H1 (cell line): ENCODE results near the gene DERL2. TPM values are rescaled to one million over a fixed set of nuclear protein-coding genes. Genes with fewer than 3 reads are reported as not detected.

ENCODE experiments used
- CTCF ChIA-PET: fragments of 300-600 bp; sonication (Branson Sonifier 250); formaldehyde crosslinking; loops from one replicate; lab custom pipeline; 2021; ENCODE audit not compliant: partially characterized antibody; lab: Charles Lee
- POLR2A ChIA-PET: fragments of 300-600 bp; sonication (Branson Sonifier 250); formaldehyde crosslinking; loops from one replicate; lab custom pipeline; 2021; ENCODE audit warnings: inconsistent platforms; ENCODE audit not compliant: partially characterized antibody; lab: Charles Lee
- DNase-seq, 2 experiments: peaks; one replicate each; pipeline versions ENCODE4 v3.0.0 to v3.0.0-alpha.2; 2010 to 2022; ENCODE audit warnings: low spot score in 2 of 2, low read depth in 1 of 2, mixed read lengths in 1 of 2
- FAIRE-seq: peaks from 2 replicates; lab custom pipeline; 2011; peaks lifted over from hg19 to GRCh38; lab: Jason Lieb, UNC
- H2AFZ ChIP-seq: 2 replicates; pipeline ENCODE4 v1.8.1; 2012; ENCODE audit warnings: low read length, inconsistent platforms
- H2AK5ac ChIP-seq: 2 replicates; pipeline ENCODE4 v1.6.1; 2013; ENCODE audit warnings: low read depth, low read length
- H2BK120ac ChIP-seq: replicated peaks from 2 replicates; pipeline ENCODE3; 2013; ENCODE audit warnings: low read depth, low read length, inconsistent platforms
- H2BK12ac ChIP-seq: 2 replicates; pipeline ENCODE4 v1.6.1; 2013; ENCODE audit warnings: low read depth, low read length
- H2BK15ac ChIP-seq: 2 replicates; pipeline ENCODE4 v1.6.1; 2013; ENCODE audit warnings: low read length
- H2BK20ac ChIP-seq: 2 replicates; pipeline ENCODE4 v1.6.1; 2013; ENCODE audit warnings: low read length
- H2BK5ac ChIP-seq: 2 replicates; pipeline ENCODE4 v1.6.1; 2013; ENCODE audit warnings: low read depth, low read length
- H3K14ac ChIP-seq: 2 replicates; pipeline ENCODE4 v1.6.1; 2013; ENCODE audit warnings: inconsistent platforms; ENCODE audit not compliant: insufficient read length
- H3K18ac ChIP-seq: 2 replicates; pipeline ENCODE4 v1.6.1; 2013; ENCODE audit warnings: low read length; ENCODE audit errors: extremely low read depth
- H3K23ac ChIP-seq: 2 replicates; pipeline ENCODE4 v1.6.1; 2013; ENCODE audit warnings: inconsistent platforms; ENCODE audit not compliant: insufficient read length
- H3K23me2 ChIP-seq: 2 replicates; pipeline ENCODE4 v1.6.1; 2013; ENCODE audit warnings: low read depth, low read length
- H3K27ac ChIP-seq: 2 replicates; pipeline ENCODE4 v1.6.1; 2011; ENCODE audit warnings: low read depth, low read length, inconsistent platforms
- H3K27me3 ChIP-seq, 4 experiments: replicated peaks in 1 of 4; 1 replicate in 1 of 4; 2 replicates in 3 of 4; pipeline versions ENCODE4 v1.6.1 to v1.8.1; 2011 to 2013; ENCODE audit warnings: low read length in 3 of 4, mild to moderate bottlenecking in 3 of 4, inconsistent platforms in 2 of 4, mixed read lengths in 2 of 4, moderate library complexity in 1 of 4; ENCODE audit not compliant: control insufficient read depth in 3 of 4, insufficient read depth in 3 of 4; ENCODE audit errors: extremely low read depth in 1 of 4
- H3K36me3 ChIP-seq, 4 experiments: 2 replicates each; pipeline versions ENCODE4 v1.6.1 to v1.8.1; 2011 to 2013; ENCODE audit warnings: mild to moderate bottlenecking in 4 of 4, low read length in 3 of 4, moderate library complexity in 2 of 4, control low read depth in 1 of 4, inconsistent platforms in 1 of 4; ENCODE audit not compliant: insufficient read depth in 4 of 4, control insufficient read depth in 2 of 4
- H3K4ac ChIP-seq: replicated peaks from 2 replicates; pipeline ENCODE3; 2013; ENCODE audit warnings: low read length, low read depth, mixed read lengths, inconsistent platforms; ENCODE audit not compliant: insufficient read length
- H3K4me1 ChIP-seq, 4 experiments: replicated peaks in 1 of 4; 1 replicate in 1 of 4; 2 replicates in 3 of 4; pipeline versions ENCODE4 v1.6.1 to v1.8.1; 2011 to 2013; ENCODE audit warnings: low read length in 3 of 4, inconsistent platforms in 2 of 4, mixed read lengths in 1 of 4; ENCODE audit not compliant: insufficient read depth in 4 of 4, control insufficient read depth in 3 of 4
- H3K4me2 ChIP-seq, 2 experiments: 2 replicates each; pipeline versions ENCODE4 v1.6.1 to v1.8.1; 2011 to 2013; ENCODE audit warnings: low read depth in 2 of 2, low read length in 2 of 2, control low read depth in 1 of 2, inconsistent platforms in 1 of 2, mild to moderate bottlenecking in 1 of 2; ENCODE audit not compliant: insufficient read depth in 1 of 2
- H3K4me3 ChIP-seq, 4 experiments: fragments of 200-600, 300-600 bp in 1 of 4; sonication (generic), shearing (Covaris generic), sonication (Bioruptor Twin) in 1 of 4; 2 replicates each; pipeline versions ENCODE4 v1.5.1 to v1.8.1; 2011 to 2016; ENCODE audit warnings: low read length in 4 of 4, low read depth in 3 of 4, control low read depth in 2 of 4, inconsistent platforms in 2 of 4, mild to moderate bottlenecking in 2 of 4, mixed read lengths in 1 of 4, moderate library complexity in 1 of 4; ENCODE audit not compliant: insufficient read depth in 2 of 4; ENCODE audit errors: extremely low read depth in 1 of 4
- H3K56ac ChIP-seq: replicated peaks from 2 replicates; pipeline ENCODE3; 2013; ENCODE audit warnings: low read depth, mild to moderate bottlenecking, mixed read lengths, low read length, inconsistent platforms; ENCODE audit not compliant: insufficient read length
- H3K79me1 ChIP-seq: 2 replicates; pipeline ENCODE4 v1.6.1; 2013; ENCODE audit warnings: low read depth, low read length, control low read depth
- H3K79me2 ChIP-seq, 2 experiments: 2 replicates each; pipeline versions ENCODE4 v1.6.1 to v1.8.1; 2012 to 2013; ENCODE audit warnings: low read length in 2 of 2, mild to moderate bottlenecking in 2 of 2, inconsistent platforms in 1 of 2; ENCODE audit not compliant: insufficient read depth in 2 of 2, control insufficient read depth in 1 of 2
- H3K9ac ChIP-seq, 4 experiments: replicated peaks in 1 of 4; 1 replicate in 1 of 4; 2 replicates in 3 of 4; pipeline versions ENCODE4 v1.6.1 to v1.8.1; 2011 to 2013; ENCODE audit warnings: low read depth in 3 of 4, low read length in 3 of 4, control low read depth in 2 of 4, mild to moderate bottlenecking in 2 of 4, moderate library complexity in 2 of 4, inconsistent platforms in 1 of 4; ENCODE audit errors: extremely low read depth in 1 of 4
- H3K9me3 ChIP-seq, 2 experiments: 2 replicates each; pipeline versions ENCODE4 v1.6.1 to v1.8.1; 2012 to 2013; ENCODE audit warnings: mild to moderate bottlenecking in 2 of 2, moderate library complexity in 2 of 2, control low read depth in 1 of 2, inconsistent platforms in 1 of 2, low read depth in 1 of 2, low read length in 1 of 2, mixed read lengths in 1 of 2; ENCODE audit not compliant: insufficient read depth in 2 of 2
- H4K20me1 ChIP-seq, 2 experiments: replicated peaks in 1 of 2; 2 replicates each; pipeline versions ENCODE3 to v1.8.1; 2011 to 2013; ENCODE audit warnings: inconsistent platforms in 2 of 2, low read length in 2 of 2, mild to moderate bottlenecking in 1 of 2; ENCODE audit not compliant: insufficient read depth in 2 of 2, control insufficient read depth in 1 of 2
- H4K5ac ChIP-seq: 2 replicates; pipeline ENCODE4 v1.6.1; 2013; ENCODE audit warnings: low read length, low read depth, mixed read lengths, inconsistent platforms; ENCODE audit not compliant: insufficient read length
- H4K8ac ChIP-seq: 2 replicates; pipeline ENCODE4 v1.8.0; 2013; ENCODE audit warnings: mild to moderate bottlenecking, moderate library complexity, low read length, inconsistent platforms; ENCODE audit not compliant: insufficient read depth; ENCODE audit errors: extremely low read depth
- H4K91ac ChIP-seq: replicated peaks from 2 replicates; pipeline ENCODE3; 2013; ENCODE audit warnings: low read length, mixed read lengths, inconsistent platforms; ENCODE audit not compliant: insufficient read length
- CHD2 ChIP-seq: IDR thresholded peaks from 2 replicates; pipeline ENCODE4 v1.6.1; 2012; ENCODE audit warnings: low read length, improper control_type of control experiment
- POLR2A ChIP-seq, 2 experiments: IDR thresholded peaks; 1 replicate in 1 of 2; 2 replicates in 1 of 2; pipeline ENCODE4 v1.6.1; 2011; ENCODE audit warnings: low read depth in 2 of 2, low read length in 2 of 2, mild to moderate bottlenecking in 2 of 2; ENCODE audit errors: control extremely low read depth in 1 of 2
- POLR2AphosphoS5 ChIP-seq: IDR thresholded peaks from 2 replicates; pipeline ENCODE4 v1.6.1; 2011; ENCODE audit warnings: low read depth, low read length
- WGBS, 2 experiments: shearing (Covaris generic) in 1 of 2; methylation state at CpG; one replicate each; pipeline versions ENCODE4 v1.1.6 to v1.1.7; 2013 to 2015; ENCODE audit warnings: low lambda C conversion rate in 2 of 2, mixed read lengths in 2 of 2, inconsistent platforms in 1 of 2, low coverage in 1 of 2, missing lambda C conversion rate in 1 of 2; ENCODE audit not compliant: insufficient replicate concordance in 2 of 2, insufficient coverage in 1 of 2, insufficient read length in 1 of 2; ENCODE audit errors: extremely low coverage in 1 of 2, missing lambda C conversion rate in 1 of 2; 5-methylcytosine and 5-hydroxymethylcytosine counted together
- polyA plus RNA-seq, 7 experiments: library from polyadenylated mRNA; depleted of rRNA in 3 of 7; stranded (reverse) in 5 of 7; unstranded in 2 of 7; fragments of >200 nt in 5 of 7; fragments of 200-250 nt in 2 of 7; gene quantifications; 1 replicate in 5 of 7; 2 replicates in 1 of 7; 4 replicates in 1 of 7; pipeline versions ENCODE4 v1.2.1 to v1.2.3, GENCODE V29; 2011 to 2013; ENCODE audit warnings: missing spikeins in 2 of 7, mixed read lengths in 2 of 7
- total RNA-seq: library from RNA; stranded (reverse); fragmentation: NEBNext Ultra II Directional; extraction: Animal tissue kit (Norgen Biotek cat#: 25700); gene quantifications from 2 replicates; pipeline ENCODE4 v1.2.1, GENCODE V29; 2021

Gene DERL2
- total and polyA plus RNA-seq, 2 of the 8 experiments (the other 6 are each of a cell fraction or from before 2014, with no cell fraction given), result 55.3 to 58.4 TPM

DNA sequence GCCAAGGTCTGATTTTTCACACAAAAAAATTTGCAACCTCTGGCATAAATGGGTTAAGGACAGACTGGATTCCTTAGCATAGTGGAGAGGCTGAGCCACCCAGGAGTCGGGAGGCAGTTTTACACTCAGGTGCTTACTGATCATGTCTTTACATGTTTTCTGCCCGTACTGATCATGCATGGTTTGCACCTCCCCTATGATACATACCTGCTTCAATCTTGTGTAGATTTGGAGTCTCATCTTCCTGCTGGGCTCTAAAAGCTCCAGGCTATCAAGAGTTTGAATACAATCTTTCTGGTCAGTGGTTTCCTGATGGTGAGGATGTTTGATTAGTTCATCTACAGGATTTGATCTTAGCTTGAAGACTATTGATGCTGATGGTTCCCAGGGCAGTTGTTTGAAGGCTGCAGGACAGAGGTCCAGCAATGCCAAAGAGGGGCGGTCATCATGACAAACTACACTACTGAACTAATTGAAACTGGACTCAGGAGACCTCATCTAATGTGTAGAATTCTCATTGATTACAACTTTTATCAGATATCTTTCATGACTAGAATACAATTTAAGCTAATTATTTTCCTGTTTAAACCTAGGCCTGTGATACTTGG, 53.9 kb downstream of the DERL2 start:
- Histone ChIP-seq H3K79me2 (peaks cover 4 to 23% of the 10 kb centered on the region in 2 experiments; a peak in 3 of 4 replicates), H3K4me1 (no peaks in the 10 kb centered on the region), H2AK5ac (no peak overlapping the region), H3K27me3 (no peaks in the 10 kb centered on the region), H2BK120ac (no peak overlapping the region), H2BK12ac (no peak overlapping the region), H3K4ac (no peak overlapping the region), H3K18ac (no peak overlapping the region), H3K4me3 (no peak overlapping the region), H3K36me3 (peaks cover 31 to 93% (median 76%) of the 10 kb centered on the region in 4 experiments), H2BK20ac (no peak overlapping the region), H2AFZ (no peak overlapping the region), H2BK15ac (no peak overlapping the region), H3K27ac (no peak overlapping the region), H3K23me2 (no peaks in the 10 kb centered on the region), H3K4me2 (no peak overlapping the region), H4K5ac (no peak overlapping the region), H3K9me3 (no peaks in the 10 kb centered on the region), H3K9ac (no peak overlapping the region; a peak in 1 of 7 replicates), H3K79me1 (peaks cover 7% of the 10 kb centered on the region; the same call in 1 of the 2 replicates), H4K20me1 (peaks cover 8 to 24% of the 10 kb centered on the region in 2 experiments), H3K23ac (no peak overlapping the region), H2BK5ac (no peak overlapping the region), H3K56ac (no peak overlapping the region), H4K91ac (no peak overlapping the region), H4K8ac (no peak overlapping the region), H3K14ac (no peak overlapping the region)
- no peak for DNase-seq
- TF ChIP-seq CHD2 (no peak), POLR2A (IDR thresholded peaks at IDR 0.05; ENCODE audit: control extremely low read depth in 1 of 2, low read depth in 2 of 2, low read length in 2 of 2) (peak; percentile 45 to 59; a peak in 2 of 3 replicates), POLR2AphosphoS5 (peak; percentile 29; the same call in 1 of the 2 replicates)
- WGBS, 2 experiments, result 93% methylated on average over 3 of the region's 3 CpGs; no CpG with 5 or more reads in 1 of the 2 experiments
- ChIA-PET CTCF (interaction anchor here (1.3 to 2.7 kb wide), 4 partner anchors 12 to 24 kb away, joined by 3 to 9 read pairs (median 4); no protein-coding TSS in a partner anchor), POLR2A (interaction anchor here (0.6 to 21.2 kb wide), 10 partner anchors 3 to 1015 kb away, joined by 3 to 228 read pairs (median 11); partner anchors contain the start of genes C1QBP, DERL2, DHX33 and MIS12)
- FAIRE-seq, result no peak
